NCI-H1105 treated with DMSO at 0.1 percent for 48 hours (cell line): ENCODE results near the gene RCC1.
A peak's percentile ranks its signal among the peaks of the same experiment; 100 is the strongest.
"Not testable (repeated sequence)": the region's sequence is repeated elsewhere in the genome, so short reads cannot be mapped to it uniquely, and the experiment has no call there.

Experiments
- DNase-seq: peaks from one replicate; lab custom pipeline; 2025; lab: John Stamatoyannopoulos, UW

Gene RCC1, protein sequence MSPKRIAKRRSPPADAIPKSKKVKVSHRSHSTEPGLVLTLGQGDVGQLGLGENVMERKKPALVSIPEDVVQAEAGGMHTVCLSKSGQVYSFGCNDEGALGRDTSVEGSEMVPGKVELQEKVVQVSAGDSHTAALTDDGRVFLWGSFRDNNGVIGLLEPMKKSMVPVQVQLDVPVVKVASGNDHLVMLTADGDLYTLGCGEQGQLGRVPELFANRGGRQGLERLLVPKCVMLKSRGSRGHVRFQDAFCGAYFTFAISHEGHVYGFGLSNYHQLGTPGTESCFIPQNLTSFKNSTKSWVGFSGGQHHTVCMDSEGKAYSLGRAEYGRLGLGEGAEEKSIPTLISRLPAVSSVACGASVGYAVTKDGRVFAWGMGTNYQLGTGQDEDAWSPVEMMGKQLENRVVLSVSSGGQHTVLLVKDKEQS

DNA sequence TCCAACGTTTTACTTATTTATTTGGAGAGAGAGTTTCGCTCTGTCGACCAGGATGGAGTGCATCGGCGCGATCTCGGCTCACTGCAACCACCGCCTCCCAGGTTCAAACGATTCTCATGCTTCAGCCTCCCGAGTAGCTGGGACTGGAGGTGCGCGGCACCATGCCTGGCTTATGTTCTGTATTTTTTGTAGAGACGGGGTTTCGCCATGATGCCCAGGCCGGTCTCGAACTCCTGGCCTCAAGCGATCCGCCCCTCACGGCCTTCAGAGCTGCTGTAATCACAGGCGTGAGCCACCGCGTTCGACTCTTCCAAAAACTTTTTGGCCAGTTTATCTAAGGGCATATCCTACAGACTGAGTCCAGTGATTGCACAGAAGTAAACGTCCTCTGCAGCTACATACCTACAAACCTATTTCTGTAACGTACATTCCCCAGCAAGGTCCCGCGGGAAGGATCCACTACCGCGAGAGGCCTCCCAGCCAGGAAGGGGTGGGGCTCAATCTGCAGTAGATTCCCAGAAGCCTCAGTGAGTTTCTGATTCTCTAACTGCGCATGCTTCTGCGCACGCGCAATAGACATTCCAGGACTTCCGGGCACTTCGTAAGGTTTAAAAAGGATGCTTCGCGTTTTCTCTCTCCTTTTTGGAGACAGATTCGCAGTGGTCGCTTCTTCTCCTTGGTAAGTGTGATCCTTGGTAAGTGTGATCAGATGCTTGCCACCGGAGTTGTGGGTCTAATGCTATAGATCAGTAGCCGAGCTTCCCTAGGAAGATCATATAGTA is at the start of gene RCC1:
Gene RCC1, plus strand, starts transcription at position 638 of the 782 bp plus-strand sequence. CDS start 23,824 bp downstream, outside the sequence.
- DNase-seq: peak; percentile 98

DNA sequence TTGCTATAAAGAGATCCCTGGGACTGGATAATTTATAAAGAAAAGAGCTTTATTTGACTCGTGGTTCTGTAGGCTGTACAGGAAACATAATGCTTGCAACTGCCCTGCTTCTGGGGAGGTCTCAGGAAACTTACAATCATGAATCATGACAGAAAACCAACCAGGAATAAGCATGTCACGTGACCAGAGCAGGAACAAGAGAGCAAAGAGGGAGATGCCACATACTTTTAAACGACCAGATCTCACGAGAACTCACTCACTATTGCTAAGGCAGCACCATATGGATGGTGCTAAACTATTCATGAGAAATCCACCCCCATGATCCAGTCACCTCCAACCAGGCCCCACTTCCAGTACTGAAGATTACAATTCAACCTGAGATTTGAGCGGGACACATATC is 49.8 kb upstream of the RCC1 start:
- DNase-seq: no peak

DNA sequence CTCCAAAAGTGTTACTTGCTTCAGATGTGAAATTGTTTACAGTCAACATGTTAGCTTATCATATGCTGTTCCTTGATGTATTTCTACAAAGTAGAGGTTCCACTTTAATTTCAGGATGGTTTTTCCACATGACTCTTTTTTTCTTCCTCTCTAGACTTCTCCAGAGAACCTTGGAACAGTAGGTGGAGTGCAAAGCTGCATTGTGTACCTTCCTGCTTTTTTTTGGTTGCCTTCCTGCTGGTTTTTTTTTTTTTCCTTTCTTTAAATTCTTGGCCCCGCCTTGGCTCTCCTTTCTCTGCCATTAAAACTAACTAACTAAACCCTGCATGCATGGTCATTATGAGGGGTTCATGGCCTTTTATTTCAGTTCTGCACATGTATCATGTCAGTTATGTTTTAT is 48.2 kb upstream of the RCC1 start:
- DNase-seq: no peak

DNA sequence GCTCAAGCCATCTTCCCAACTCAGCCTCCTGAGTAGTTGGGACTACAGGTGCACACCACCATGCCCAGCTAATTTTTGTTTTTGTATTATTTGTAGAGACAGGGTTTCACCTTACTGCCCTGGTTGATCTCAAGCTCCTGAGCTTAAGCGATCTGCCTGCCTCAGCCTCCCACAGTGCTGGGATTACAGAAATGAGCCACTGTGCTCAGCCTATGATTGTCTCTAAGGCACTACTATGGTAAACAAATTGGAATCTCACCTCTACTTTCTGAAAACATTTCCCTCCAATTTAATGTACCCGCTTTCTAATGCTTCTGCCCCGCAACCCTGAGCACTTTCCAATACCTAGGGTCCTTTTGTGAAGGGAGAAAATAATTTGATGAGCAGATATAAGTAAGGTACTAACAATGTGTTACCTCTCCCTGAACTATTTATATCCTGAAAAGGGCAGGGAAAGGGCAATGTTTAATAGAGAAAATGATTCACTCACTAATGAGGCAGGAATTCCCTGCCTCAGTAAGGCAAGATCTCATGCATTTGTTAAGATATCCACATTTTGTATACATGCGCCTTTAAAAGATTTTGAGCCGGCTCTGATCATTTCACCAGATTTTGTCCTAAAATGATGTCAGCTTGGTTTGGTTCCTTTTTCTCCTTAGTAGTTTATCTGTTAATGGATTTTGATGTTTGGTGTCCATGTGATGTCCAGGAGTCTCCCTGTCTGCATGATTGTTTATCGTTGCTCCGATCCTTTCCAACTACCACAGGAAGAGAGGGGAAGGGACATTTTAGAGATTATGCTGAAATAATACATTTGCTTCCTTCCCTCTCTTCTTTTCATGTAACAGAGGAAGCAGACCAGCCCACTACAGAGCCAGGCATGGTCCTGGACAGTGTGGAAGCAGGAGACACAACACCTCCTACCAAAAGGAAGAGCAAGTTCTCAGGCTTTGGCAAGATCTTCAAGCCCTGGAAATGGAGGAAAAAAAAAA is 47.3 kb upstream of the RCC1 start:
- no peak for DNase-seq

DNA sequence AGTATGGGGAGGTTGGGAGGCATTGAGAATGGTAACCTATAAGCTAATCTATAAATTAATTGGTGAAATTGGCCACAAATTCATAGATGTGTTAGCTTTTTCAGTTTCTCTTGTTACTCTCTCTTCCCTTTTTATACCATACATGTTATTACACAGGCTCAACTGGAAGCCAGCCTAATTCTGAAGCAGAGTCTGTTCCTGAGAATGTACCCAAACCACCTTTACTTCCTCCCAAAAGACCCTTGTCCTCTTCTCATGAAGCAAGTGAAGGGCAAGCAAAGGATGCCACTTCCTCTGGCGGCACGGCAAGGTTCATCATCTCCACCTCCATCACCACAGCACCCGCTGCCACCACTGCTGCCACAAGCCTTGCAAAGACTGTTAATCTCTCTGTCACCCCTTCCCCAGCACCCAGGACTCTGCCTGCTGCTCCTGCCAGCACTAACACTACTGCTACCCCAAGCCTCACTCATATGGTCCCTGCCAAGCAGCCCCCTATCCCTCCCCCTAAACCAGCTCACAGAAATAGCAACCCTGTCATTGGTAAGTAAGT is 39.5 kb upstream of the RCC1 start:
- no peak for DNase-seq

DNA sequence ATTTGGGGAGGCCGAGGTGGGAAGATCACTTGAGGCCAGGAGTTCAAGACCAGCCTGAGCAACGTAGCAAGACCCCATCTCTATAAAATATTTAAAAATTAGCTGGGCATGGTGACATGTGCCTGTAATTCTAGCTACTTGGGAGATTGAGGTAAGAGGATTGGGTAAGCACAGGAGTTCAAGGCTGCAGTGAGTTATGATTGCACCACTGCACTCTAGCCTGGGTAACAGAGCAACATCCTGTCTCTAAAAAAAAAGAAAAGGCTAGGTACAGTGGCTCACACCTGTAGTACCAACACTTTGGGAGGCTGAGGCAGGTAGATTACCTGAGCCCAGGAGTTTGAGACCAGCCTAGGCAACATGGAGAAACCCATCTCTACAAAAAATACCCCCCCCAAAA is 35.7 kb upstream of the RCC1 start:
- no peak for DNase-seq

DNA sequence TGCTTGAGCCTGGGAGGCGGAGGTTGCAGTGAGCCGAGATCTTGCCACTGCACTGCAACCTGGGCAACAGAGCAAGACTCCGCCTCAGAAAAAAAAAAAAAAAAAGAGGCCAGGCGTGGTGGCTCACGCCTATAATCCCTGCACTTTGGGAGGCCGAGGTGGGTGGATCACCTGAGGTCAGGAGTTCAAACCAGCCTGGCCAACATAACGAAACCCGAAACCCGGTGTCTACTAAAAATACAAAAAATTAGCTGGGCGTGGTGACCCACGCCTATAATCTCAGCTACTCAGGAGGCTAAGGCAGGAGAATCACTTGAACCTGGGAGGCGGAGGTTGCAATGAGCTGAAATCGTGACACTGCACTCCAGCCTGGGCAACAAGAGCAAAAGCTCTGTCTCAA is 26.3 kb upstream of the RCC1 start:
- DNase-seq: not testable (repeated sequence)

DNA sequence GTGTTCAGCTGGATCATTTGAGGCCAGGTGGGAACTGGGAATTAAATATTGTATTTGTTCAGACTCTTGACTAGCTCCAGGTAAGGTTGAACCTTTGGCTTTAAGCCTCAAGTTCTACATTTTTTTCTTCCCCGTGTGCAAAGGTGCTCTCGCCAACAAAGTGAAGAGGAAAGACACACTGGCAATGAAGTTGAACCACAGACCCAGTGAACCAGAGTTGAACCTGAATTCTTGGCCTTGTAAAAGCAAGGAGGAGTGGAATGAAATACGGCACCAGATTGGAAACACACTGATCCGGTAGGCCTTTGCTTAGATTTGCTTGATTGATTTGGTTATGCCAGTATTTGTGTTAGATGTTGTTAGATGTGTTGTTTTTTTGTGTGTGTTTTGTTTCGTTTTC is 25.5 kb upstream of the RCC1 start:
- DNase-seq: no peak

DNA sequence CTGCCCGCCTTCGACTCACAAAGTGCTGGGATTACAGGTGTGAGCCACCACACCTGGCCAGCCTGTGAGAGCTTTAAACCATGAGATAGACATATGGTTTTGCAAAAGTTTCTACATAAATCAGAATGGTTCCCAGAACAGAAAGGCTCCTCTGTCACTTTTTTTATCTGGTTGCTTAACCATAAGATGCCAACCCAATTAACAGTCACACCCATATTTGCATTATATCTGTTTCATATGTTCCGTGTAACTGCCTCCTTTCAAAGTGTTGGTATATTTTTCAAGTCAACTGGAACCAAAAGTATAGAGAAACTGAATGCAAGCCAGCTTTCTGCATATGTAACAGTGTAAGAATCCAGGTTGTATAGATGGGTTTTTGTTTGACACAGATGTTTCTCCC is 23.7 kb upstream of the RCC1 start:
- DNase-seq: no peak

DNA sequence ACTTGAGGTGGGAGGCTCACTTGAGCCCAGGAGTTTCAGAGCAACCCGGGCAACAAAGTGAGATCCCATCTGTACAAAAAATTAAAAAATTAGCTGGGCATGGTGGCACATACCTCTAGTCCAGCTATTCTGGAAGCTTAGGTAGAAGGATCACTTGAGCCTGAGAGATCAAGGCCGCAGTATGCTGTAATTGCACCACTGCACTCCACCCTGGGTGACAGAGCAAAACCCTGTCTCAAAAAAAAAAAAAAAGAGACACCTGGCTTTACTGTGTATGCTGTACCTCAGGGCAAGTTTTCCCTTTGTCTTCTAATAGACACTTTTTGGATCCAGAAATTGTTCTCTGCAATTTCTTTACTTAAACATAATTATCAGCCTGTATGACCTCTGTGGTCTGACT is 23.1 kb upstream of the RCC1 start:
- no peak for DNase-seq

DNA sequence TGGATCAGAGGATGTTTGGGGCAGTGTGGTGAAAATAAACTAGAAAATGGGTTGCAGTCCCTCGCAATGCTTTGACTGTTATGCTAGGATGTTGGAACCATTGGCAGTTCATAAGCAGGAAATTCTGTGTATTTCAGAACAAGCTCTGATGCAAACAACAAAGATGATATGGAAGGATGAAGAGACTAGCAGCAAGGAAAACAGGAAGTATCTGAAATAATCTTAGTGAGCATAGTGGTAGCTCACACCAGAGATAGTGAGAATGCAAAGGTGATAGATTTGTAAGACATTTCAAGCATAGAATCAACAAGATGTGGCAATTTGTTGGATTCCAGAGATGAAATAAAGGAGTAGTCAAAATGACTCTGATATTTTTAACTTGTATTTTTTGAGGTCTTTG is 11.1 kb upstream of the RCC1 start:
- no peak for DNase-seq

DNA sequence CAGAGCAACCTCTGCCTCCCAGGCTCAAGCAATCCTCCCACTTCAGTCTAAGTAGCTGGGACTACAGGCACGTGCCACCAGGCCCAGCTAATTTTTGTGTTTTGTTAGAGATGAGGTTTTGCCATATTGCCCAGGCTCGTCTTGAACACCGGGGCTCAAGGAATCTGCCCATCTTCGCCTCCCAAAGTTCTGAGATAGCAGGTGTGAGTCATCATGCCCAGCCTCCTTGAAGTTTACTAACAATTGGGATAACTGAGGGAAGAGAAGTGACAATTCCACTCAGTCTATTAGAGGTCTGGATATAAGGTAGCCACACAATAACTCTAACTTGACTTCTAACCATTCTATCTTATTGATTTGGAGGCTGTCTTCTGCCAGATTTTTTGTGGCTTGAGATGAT is 6.3 kb upstream of the RCC1 start:
- DNase-seq: no peak

DNA sequence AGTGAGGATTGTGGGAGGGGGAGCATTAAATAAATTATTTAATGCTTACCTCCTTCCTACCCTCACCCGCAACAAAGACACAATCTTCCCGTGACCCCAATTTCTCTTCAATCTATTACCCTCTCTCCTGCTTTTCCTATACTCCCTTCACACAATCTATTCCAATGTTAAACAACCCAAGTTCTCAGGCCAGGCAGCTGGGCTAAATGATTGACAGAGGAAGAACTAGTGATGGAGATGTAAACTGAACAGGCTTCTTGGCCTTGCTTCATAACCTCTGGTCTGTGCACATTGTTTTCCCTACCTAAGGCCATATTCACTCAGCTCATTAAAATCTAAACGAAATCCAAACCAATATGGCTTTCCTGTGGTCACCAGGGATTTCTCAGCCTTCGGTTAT is 3.9 kb upstream of the RCC1 start:
- DNase-seq: no peak

DNA sequence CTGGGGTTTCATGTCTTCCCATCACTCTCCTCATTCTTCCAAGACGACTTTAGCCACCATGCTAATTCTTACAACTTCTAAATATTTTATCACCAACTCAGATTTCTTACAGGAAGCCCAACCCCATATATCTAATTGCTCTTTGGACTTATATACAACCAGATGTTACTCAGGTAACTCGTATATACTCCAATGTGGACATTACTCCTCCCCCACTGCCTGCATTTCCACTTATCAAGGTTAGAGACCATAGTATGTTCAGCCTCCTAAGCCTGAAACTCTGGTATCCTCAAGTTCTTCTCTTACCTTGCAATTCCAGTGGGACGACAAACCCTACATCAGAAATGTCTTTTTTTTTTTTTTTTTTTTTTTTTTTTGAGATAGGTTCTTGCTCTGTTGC is 2.7 kb upstream of the RCC1 start:
- no peak for DNase-seq

DNA sequence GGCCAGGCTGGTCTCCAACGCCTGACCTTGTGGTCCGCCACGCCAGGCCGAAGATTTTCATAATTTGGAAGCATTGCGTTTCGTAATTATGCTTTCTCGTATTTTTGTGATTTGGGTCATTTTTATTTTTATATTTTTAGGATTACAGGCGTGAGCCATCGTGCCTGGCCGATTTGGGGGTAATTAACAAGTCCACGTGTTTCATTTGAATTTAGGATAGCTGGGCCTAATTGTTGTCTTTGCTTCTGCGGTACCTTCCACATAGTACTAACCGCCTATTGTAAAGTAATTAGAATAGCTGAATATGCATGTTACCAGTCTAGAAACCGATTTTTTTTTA is 1.0 kb downstream of the RCC1 start:
- no peak for DNase-seq

DNA sequence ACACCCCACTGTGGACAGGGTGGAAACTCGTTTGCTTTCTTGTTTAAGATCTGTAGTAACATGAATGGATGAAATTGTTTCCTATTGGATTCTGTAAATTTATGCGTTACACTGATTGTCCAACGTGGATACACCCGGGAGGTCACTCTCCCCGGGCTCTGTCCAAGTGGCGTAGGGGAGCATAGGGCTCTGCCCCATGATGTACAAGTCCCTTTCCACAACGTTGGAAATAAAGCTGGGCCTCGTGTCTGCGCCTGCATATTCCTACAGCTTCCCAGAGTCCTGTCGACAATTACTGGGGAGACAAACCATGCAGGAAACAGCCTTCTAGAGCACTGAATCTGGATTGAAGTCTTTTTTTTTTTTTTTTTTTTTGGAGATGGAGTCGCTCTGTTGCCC is 1.4 kb downstream of the RCC1 start:
- DNase-seq: no peak

DNA sequence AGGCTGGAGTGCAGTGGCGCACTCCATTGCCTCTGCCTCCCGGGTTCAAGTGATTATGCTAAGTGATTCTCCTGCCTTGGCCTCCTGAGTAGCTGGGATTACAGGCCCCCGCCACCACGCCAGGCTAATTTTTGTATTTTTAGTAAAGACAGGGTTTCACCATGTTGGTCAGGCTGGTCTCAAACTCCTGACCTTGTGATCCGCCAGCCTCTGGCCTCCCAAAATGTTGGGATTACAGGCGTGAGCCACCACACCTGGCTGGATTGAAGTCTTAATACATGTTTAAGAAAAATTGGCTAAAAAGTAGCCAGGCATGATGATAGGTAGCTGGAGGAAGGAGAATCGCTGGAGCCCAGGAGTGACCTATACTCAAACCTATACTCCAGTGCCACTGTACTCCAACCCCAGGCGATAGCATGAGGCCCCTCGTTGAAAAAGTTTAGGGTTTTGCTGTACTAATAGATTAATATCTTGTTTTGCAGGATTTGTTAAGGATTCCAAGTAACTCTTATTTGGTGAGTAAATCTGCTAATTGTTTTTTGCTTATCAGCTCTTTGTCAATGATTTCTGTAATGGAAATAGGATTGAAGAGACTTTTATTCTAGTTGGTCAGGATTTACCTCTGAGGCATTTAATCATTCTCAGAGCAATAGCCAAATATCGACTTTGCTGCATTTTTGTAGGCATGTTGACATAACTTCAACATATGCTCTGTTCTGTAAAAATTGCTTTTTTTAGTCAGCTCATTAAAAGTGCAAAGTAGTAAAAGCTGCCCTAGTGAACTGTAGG is 2.0 kb downstream of the RCC1 start:
- DNase-seq: no peak

DNA sequence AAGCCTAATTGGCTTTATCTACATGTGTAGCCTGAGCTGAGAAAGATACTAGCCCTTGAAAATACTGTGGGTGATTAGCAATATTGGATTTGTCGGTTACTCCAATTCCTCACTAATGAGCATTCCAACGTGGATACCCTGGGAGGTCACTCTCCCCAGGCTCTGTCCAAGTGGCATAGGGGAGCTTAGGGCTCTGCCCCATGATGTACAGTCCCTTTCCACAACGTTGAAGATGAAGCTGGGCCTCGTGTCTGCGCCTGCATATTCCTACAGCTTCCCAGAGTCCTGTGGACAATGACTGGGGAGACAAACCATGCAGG is 2.6 kb downstream of the RCC1 start:
- no peak for DNase-seq

DNA sequence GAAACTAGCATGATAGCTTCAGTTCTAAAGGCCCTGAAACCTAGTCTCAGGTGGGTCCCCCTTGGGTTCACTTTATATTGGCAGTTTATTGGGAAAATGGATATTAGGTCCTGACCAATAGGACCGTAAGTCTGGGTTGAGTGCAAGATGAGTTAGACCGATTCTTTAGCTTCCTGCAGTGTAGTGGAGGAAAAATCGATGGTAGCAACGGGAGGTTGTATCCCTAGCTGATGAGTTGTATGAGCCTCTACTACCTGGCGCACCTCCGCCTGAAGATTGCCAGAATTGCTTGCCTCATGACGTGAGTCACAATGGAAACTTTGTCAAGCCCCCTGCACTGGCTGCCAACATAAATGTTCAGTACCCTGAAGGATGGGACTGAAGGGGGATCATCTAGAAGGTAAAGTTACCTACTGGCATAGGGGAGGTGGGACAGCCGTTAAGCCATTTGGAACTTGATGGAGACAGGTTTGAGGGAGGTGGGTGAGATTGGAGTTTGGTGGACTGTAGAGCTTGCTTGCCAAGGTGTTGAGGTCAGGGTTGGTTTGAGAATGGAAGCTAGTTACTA is 3.9 kb downstream of the RCC1 start:
- no peak for DNase-seq

DNA sequence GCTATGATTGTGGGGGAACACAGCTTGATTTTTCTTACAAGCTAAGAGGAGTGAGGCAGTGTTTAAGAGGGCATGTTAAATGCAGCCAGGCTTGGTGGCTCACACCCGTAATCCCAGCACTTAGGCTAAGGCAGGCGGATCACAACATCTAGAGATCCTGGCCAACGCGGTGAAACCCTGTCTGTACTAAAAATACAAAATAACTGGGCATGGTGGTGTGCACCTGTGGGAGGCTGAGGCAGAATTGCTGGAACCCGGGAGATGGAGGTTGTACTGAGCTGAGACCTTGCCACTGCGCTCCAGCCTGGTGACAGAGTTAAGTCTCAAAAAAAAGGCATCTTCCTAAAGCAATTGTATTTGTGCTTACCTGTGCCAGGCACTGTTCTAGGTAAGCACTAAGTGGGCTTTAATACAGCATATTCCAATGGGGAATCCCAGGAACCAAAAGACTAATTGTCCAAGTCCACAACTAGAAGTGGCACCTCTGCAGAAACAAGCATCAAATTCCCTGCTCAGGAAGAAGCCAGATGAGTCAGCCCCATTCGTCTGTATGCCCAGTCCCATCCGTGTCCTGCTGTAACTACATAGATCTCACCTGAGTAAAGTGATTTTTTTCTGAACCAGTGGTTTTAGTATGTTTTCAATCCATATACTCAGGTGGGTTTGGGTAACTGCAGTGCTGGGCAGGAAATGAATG is 4.6 kb downstream of the RCC1 start:
- DNase-seq: no peak
